ENCODE measurements around the gene PISD. TPM values are rescaled to one million over a fixed set of nuclear protein-coding genes. Genes with fewer than 3 reads are reported as not detected.

Gene PISD
- total RNA-seq, 1 donor from 2014 or later: 28.6 TPM

- no peaks in the 10 kb centered on the region for H3K27me3 Mint-ChIP-seq (ENCODE audit: low read depth)
- no peaks in the 10 kb centered on the region for H3K9me3 Mint-ChIP-seq (ENCODE audit: low read depth)
- no peak overlapping the region for H3K27ac Mint-ChIP-seq (ENCODE audit: unreplicated experiment)
- TF ChIP-seq, protein P1, sequence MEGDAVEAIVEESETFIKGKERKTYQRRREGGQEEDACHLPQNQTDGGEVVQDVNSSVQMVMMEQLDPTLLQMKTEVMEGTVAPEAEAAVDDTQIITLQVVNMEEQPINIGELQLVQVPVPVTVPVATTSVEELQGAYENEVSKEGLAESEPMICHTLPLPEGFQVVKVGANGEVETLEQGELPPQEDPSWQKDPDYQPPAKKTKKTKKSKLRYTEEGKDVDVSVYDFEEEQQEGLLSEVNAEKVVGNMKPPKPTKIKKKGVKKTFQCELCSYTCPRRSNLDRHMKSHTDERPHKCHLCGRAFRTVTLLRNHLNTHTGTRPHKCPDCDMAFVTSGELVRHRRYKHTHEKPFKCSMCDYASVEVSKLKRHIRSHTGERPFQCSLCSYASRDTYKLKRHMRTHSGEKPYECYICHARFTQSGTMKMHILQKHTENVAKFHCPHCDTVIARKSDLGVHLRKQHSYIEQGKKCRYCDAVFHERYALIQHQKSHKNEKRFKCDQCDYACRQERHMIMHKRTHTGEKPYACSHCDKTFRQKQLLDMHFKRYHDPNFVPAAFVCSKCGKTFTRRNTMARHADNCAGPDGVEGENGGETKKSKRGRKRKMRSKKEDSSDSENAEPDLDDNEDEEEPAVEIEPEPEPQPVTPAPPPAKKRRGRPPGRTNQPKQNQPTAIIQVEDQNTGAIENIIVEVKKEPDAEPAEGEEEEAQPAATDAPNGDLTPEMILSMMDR (IDR thresholded peaks at IDR 0.05): no peak
- no peak for DNase-seq (ENCODE audit: low spot score)
- H3K4me3 Mint-ChIP-seq (ENCODE audit: unreplicated experiment): no peak overlapping the region
- H3K4me1 Mint-ChIP-seq (ENCODE audit: low read depth): no peaks in the 10 kb centered on the region
- H3K36me3 Mint-ChIP-seq (ENCODE audit: low read depth): peaks cover 9% of the 10 kb centered on the region
These were observed 45.6 kb downstream of the PISD start for GRCh38 chr22:31616315-31616980.

DNA sequence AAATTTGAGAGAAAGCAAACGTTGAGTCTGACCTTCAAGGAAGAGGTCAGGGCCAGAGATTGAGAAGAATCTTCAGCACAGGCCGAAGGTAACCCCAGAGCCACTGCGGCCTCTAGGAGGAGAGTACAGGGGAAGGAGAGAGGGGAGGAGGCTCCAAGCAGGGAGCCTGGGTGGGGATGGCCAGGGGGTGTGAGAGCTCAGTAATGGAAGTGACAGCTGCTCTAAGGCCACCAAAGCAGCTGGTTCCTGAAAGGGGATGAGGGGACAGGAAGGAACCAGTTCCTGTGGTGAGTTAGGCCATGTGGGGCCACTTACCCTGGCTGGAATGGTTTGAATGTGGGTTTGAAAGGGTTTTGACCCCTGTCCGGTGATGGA lies 46.1 kb downstream of the PISD start:
- Mint-ChIP-seq H3K4me1 (ENCODE audit: low read depth) (peaks cover 2% of the 10 kb centered on the region), H3K9me3 (ENCODE audit: low read depth) (no peaks in the 10 kb centered on the region), H3K27ac (ENCODE audit: unreplicated experiment) (peak overlapping the region; percentile 60), H3K36me3 (ENCODE audit: low read depth) (peaks cover 9% of the 10 kb centered on the region), H3K27me3 (ENCODE audit: low read depth) (no peaks in the 10 kb centered on the region), H3K4me3 (ENCODE audit: unreplicated experiment) (no peak overlapping the region)
- DNase-seq (ENCODE audit: low spot score): no peak
- TF ChIP-seq, protein P1 (IDR thresholded peaks at IDR 0.05): no peak

- TF ChIP-seq, protein P1 (IDR thresholded peaks at IDR 0.05): no peak
- Mint-ChIP-seq H3K9me3 (ENCODE audit: low read depth) (no peaks in the 10 kb centered on the region), H3K27ac (ENCODE audit: unreplicated experiment) (peak overlapping the region; percentile 60), H3K27me3 (ENCODE audit: low read depth) (no peaks in the 10 kb centered on the region), H3K36me3 (ENCODE audit: low read depth) (peaks cover 7% of the 10 kb centered on the region), H3K4me3 (ENCODE audit: unreplicated experiment) (no peak overlapping the region), H3K4me1 (ENCODE audit: low read depth) (peaks cover 4% of the 10 kb centered on the region)
- no peak for DNase-seq (ENCODE audit: low spot score)
These were observed 46.5 kb downstream of the PISD start for GRCh38 chr22:31615491-31615860.

DNA sequence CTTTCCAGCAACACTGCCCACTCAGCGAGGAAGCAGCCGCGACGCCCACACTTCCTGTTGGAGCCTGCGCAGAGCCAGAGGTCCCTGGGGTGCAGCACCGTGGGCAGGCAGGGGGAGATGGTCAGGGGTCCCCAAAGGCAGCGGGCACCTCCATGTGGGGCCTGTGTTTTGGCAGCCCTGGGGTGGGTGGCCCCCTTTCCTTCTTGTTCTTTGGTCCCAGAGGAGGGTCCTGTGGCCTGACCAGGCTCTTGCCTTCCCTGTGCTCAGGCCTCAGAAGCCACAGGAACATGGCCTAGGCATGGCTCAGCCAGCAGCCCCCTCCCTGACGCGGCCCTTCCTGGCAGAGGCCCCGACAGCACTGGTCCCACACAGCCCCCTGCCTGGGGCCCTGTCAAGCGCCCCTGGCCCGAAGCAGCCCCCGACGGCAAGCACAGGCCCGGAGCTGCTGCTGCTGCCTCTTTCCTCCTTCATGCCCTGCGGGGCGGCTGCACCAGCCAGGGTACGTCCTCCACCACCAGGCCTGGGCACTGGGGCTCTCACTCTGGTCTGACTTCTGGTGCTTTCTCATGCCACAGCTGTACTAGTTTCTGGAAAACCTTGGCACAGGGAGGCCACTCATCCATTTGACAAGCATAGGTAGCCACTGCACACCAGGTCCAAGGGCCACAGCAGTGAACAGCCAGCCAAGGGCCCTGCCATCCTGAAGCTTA lies 47.1 kb downstream of the PISD start:
- no peak for DNase-seq (ENCODE audit: low spot score)
- Mint-ChIP-seq H3K36me3 (ENCODE audit: low read depth) (peaks cover 6% of the 10 kb centered on the region), H3K4me1 (ENCODE audit: low read depth) (peaks cover 4% of the 10 kb centered on the region), H3K27ac (ENCODE audit: unreplicated experiment) (peak overlapping the region; percentile 8), H3K9me3 (ENCODE audit: low read depth) (no peaks in the 10 kb centered on the region), H3K4me3 (ENCODE audit: unreplicated experiment) (no peak overlapping the region), H3K27me3 (ENCODE audit: low read depth) (no peaks in the 10 kb centered on the region)
- TF ChIP-seq, protein P1 (IDR thresholded peaks at IDR 0.05): no peak

GRCh38 chr22:31613904-31614296 lies 48.1 kb downstream of the PISD start:
- H3K4me1 Mint-ChIP-seq (ENCODE audit: low read depth): peaks cover 4% of the 10 kb centered on the region
- H3K27me3 Mint-ChIP-seq (ENCODE audit: low read depth): no peaks in the 10 kb centered on the region
- H3K36me3 Mint-ChIP-seq (ENCODE audit: low read depth): peaks cover 4% of the 10 kb centered on the region
- TF ChIP-seq, protein P1 (IDR thresholded peaks at IDR 0.05): no peak
- no peaks in the 10 kb centered on the region for H3K9me3 Mint-ChIP-seq (ENCODE audit: low read depth)
- H3K4me3 Mint-ChIP-seq (ENCODE audit: unreplicated experiment): no peak overlapping the region
- H3K27ac Mint-ChIP-seq (ENCODE audit: unreplicated experiment): no peak overlapping the region
- DNase-seq (ENCODE audit: low spot score): no peak
